Neural cell (in vitro differentiated cells): ENCODE measurements around the gene KCNQ5.

Source experiments
- CTCF ChIP-seq: fragments of 450-650 bp; IDR thresholded peaks from 2 replicates; pipeline ENCODE4 v1.5.1; 2014; ENCODE audit warnings: antibody characterized with exemption, mild to moderate bottlenecking, moderate library complexity; ENCODE audit not compliant: poor library complexity, severe bottlenecking
- EZH2 ChIP-seq: fragments of 200-600, 300-800 bp; shearing (Covaris generic), sonication (generic); IDR thresholded peaks from 2 replicates; pipeline ENCODE4 v1.6.1; 2014; ENCODE audit warnings: antibody characterized with exemption, low read length, borderline replicate concordance, mild to moderate bottlenecking; ENCODE audit not compliant: insufficient read depth, poor library complexity, severe bottlenecking
- POLR2AphosphoS5 ChIP-seq: IDR thresholded peaks from 2 replicates; pipeline ENCODE4 v1.6.1; 2012
- RAD21 ChIP-seq: fragments of 450-650 bp; conservative IDR thresholded peaks from 2 replicates; pipeline ENCODE4 v1.6.1; 2014; ENCODE audit warnings: antibody characterized with exemption, mild to moderate bottlenecking, moderate library complexity
- REST ChIP-seq: IDR thresholded peaks from 2 replicates; pipeline ENCODE4 v1.6.1; 2012; ENCODE audit warnings: borderline replicate concordance
- TAF1 ChIP-seq: IDR thresholded peaks from 2 replicates; pipeline ENCODE4 v1.6.1; 2012; ENCODE audit warnings: low read depth

GRCh38 chr6:72850469-72850868 lies 228.6 kb downstream of the KCNQ5 start:
- no peak for TF ChIP-seq CTCF
- no peak for TF ChIP-seq TAF1
- TF ChIP-seq RAD21, result no peak
- TF ChIP-seq REST, result no peak
- TF ChIP-seq POLR2AphosphoS5, result no peak
- no peak for TF ChIP-seq EZH2
